Measurements from ENCODE around the gene ACTL9. TPM values are rescaled to one million over a fixed set of nuclear protein-coding genes. Genes with fewer than 3 reads are reported as not detected.

Gene ACTL9
- polyA plus RNA-seq, 2 of the 4 experiments (the other 2 are of a cell fraction): not detected

DNA sequence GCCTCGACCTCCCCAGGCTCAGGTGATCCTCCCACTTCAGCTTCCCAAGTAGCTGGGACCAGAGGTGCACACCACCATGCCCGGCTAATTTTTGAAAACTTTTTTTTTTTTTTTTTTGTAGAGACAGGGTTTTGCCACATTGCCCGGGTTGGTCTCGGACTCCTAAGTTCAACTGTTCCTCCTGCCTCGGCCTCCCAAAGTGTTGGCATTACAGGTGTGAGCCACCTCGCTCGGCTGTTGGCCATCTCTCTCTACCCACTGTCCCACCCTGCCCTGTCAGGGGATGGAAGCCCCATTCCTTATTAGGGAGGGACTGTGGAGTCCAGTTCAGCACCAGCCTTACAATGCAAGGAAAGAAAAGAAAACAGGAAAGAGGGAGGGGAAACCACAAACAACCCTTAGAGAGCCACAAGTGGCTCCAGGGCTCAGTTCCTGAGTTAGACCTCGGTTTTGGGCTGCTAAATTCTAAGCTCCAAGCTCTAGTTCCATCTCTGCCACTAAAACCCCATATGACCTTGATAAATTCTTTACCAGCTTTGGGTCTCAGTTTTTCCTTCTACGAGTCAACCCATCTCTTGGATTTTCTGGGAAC is 31.7 kb downstream of the ACTL9 start:
- H3K4me3 ChIP-seq: no peak overlapping the region
- WGBS (ENCODE audit: missing lambda C conversion rate): 33% methylated on average over 9 of the region's 9 CpGs
- POLR2A ChIA-PET: no interaction called here
- H3K9me3 ChIP-seq: no peaks in the 10 kb centered on the region
- no peak for FAIRE-seq
- CTCF ChIA-PET: interaction anchor here (1.5 kb wide), 1 partner anchor 12 kb away, joined by 5 read pairs; no protein-coding TSS in a partner anchor
- TF ChIP-seq, protein P1, sequence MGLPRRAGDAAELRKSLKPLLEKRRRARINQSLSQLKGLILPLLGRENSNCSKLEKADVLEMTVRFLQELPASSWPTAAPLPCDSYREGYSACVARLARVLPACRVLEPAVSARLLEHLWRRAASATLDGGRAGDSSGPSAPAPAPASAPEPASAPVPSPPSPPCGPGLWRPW (IDR thresholded peaks at IDR 0.05): no peak
- no peak for TF ChIP-seq RAD21 (conservative IDR thresholded peaks at IDR 0.05 in 1 of 2, IDR thresholded peaks at IDR 0.05 in 1 of 2)
- TF ChIP-seq SMC3 (IDR thresholded peaks at IDR 0.05): no peak
- H3K4me2 ChIP-seq: no peak overlapping the region
- no peaks in the 10 kb centered on the region for H3K4me1 ChIP-seq
- ATAC-seq: no peak
- no peak overlapping the region for H3K27ac ChIP-seq
- DNase-seq (ENCODE audit: low read depth in 1 of 2, low spot score in 1 of 2): no peak

DNA sequence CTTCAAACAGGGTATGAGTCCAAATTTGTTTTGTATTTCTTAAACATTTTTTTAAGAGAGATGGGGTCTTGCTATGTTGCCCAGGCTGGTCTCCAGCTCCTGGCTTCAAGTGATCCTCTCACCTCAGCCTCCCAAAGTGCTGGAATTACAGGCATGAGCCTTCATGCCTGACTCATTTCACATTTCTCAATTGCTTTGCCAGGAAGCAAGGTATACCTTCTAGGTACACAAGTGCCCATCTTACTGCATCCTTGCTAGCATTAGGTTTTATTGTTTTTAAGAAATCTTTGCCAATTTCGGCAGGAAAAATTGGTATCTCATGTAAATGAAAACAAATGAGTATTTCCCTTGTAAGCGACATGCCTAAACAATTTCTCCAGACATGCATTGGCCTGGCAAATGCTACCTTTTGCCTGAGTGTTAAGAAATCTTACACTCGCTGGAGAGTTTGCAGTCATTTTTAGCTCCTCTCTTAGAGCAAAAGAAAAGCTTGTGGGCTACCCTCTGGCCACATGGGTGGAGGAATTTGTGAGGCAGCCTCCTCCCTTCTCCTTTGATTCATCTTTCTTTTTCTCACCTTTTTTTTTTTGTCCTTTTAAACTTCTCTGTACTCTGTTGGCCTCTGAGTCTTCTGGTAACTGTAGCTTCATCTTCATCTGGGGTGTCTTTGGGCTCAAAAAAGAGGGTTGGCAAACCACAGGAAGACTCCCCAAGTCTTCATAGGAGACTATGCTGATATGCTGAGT is 33.0 kb downstream of the ACTL9 start:
- TF ChIP-seq RAD21 (conservative IDR thresholded peaks at IDR 0.05 in 1 of 2, IDR thresholded peaks at IDR 0.05 in 1 of 2): no peak
- no peak for TF ChIP-seq CBX2 (IDR thresholded peaks at IDR 0.05; ENCODE audit: borderline replicate concordance, low read depth)
- TF ChIP-seq, protein P2, sequence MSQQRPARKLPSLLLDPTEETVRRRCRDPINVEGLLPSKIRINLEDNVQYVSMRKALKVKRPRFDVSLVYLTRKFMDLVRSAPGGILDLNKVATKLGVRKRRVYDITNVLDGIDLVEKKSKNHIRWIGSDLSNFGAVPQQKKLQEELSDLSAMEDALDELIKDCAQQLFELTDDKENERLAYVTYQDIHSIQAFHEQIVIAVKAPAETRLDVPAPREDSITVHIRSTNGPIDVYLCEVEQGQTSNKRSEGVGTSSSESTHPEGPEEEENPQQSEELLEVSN (IDR thresholded peaks at IDR 0.05; ENCODE audit: borderline replicate concordance, low read depth): no peak
- TF ChIP-seq, protein P3, sequence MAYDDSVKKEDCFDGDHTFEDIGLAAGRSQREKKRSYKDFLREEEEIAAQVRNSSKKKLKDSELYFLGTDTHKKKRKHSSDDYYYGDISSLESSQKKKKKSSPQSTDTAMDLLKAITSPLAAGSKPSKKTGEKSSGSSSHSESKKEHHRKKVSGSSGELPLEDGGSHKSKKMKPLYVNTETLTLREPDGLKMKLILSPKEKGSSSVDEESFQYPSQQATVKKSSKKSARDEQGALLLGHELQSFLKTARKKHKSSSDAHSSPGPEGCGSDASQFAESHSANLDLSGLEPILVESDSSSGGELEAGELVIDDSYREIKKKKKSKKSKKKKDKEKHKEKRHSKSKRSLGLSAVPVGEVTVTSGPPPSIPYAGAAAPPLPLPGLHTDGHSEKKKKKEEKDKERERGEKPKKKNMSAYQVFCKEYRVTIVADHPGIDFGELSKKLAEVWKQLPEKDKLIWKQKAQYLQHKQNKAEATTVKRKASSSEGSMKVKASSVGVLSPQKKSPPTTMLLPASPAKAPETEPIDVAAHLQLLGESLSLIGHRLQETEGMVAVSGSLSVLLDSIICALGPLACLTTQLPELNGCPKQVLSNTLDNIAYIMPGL (CRISPR knock-in tag; IDR thresholded peaks at IDR 0.05; ENCODE audit: borderline replicate concordance): no peak
- no peak for TF ChIP-seq CHD2 (IDR thresholded peaks at IDR 0.05; ENCODE audit: low read length, partially characterized antibody)
- no peak for TF ChIP-seq MAZ (IDR thresholded peaks at IDR 0.05; ENCODE audit: borderline replicate concordance, low read depth, low read length)
- TF ChIP-seq KDM1A (IDR thresholded peaks at IDR 0.05; ENCODE audit: low read depth): no peak
- TF ChIP-seq BHLHE40 (IDR thresholded peaks at IDR 0.05; ENCODE audit: low read depth, low read length): no peak
- no peak for TF ChIP-seq RNF2 (IDR thresholded peaks at IDR 0.05; ENCODE audit: borderline replicate concordance, low read depth)
- TF ChIP-seq, protein P4, sequence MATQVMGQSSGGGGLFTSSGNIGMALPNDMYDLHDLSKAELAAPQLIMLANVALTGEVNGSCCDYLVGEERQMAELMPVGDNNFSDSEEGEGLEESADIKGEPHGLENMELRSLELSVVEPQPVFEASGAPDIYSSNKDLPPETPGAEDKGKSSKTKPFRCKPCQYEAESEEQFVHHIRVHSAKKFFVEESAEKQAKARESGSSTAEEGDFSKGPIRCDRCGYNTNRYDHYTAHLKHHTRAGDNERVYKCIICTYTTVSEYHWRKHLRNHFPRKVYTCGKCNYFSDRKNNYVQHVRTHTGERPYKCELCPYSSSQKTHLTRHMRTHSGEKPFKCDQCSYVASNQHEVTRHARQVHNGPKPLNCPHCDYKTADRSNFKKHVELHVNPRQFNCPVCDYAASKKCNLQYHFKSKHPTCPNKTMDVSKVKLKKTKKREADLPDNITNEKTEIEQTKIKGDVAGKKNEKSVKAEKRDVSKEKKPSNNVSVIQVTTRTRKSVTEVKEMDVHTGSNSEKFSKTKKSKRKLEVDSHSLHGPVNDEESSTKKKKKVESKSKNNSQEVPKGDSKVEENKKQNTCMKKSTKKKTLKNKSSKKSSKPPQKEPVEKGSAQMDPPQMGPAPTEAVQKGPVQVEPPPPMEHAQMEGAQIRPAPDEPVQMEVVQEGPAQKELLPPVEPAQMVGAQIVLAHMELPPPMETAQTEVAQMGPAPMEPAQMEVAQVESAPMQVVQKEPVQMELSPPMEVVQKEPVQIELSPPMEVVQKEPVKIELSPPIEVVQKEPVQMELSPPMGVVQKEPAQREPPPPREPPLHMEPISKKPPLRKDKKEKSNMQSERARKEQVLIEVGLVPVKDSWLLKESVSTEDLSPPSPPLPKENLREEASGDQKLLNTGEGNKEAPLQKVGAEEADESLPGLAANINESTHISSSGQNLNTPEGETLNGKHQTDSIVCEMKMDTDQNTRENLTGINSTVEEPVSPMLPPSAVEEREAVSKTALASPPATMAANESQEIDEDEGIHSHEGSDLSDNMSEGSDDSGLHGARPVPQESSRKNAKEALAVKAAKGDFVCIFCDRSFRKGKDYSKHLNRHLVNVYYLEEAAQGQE (IDR thresholded peaks at IDR 0.05): no peak
- no peak for TF ChIP-seq FOSL2 (IDR thresholded peaks at IDR 0.05)
- TF ChIP-seq FOSL2 (CRISPR knock-in tag; IDR thresholded peaks at IDR 0.05): no peak
- Histone ChIP-seq H3K4me3 (no peak overlapping the region), H3K4me1 (no peaks in the 10 kb centered on the region), H3K4me2 (no peak overlapping the region), H3K27ac (no peak overlapping the region), H3K9me3 (no peaks in the 10 kb centered on the region)
- ChIA-PET POLR2A (interaction anchor here (0.6 kb wide), 1 partner anchor 162 kb away, joined by 3 read pairs; no protein-coding TSS in a partner anchor), CTCF (interaction anchor here (0.6 to 2.1 kb wide), 2 partner anchors 11 to 442 kb away, joined by 3 to 11 read pairs; no protein-coding TSS in a partner anchor)
- ATAC-seq (no peak), FAIRE-seq (no peak), DNase-seq (ENCODE audit: low read depth in 1 of 2, low spot score in 1 of 2) (no peak)
- WGBS (ENCODE audit: missing lambda C conversion rate): 62% methylated on average over 3 of the region's 3 CpGs
